Peyer's patch (tissue), 4 donors: Measurements from ENCODE around the gene DDAH2.

Experiments
- POLR2A ChIP-seq, 2 donors: fragments of 450-650 bp; IDR thresholded peaks; one replicate each; pipeline ENCODE4 v1.5.1; 2017; ENCODE audit warnings: antibody characterized with exemption in 2 of 2, mild to moderate bottlenecking in 2 of 2, moderate library complexity in 2 of 2
- TF ChIP-seq, protein P1 (sequence below), 6 experiments: fragments of 450-650 bp in 4 of 6; fragments of 200-600 bp in 2 of 6; sonication (generic) in 1 of 6; IDR thresholded peaks; one replicate each; pipeline ENCODE4 v1.5.1; 2017 to 2019; ENCODE audit warnings: antibody characterized with exemption in 6 of 6, mild to moderate bottlenecking in 3 of 6, moderate library complexity in 1 of 6

DNA sequence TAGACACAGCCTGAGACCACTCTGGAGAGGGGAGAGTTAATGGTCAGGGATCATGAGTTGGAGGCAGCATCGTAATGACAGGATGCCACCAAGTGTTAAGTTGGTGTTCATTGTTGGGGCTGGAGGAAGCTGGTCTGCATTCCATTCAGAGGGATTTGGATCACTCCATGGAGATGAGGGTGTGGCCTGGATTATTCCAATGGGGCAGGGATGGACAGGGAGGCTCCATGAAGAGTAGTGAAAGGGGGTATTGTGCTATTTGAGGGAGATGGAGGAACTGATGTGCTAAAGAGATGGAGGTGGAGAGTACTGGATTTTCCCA, 34.5 kb upstream of the DDAH2 start:
- TF ChIP-seq, protein P1, sequence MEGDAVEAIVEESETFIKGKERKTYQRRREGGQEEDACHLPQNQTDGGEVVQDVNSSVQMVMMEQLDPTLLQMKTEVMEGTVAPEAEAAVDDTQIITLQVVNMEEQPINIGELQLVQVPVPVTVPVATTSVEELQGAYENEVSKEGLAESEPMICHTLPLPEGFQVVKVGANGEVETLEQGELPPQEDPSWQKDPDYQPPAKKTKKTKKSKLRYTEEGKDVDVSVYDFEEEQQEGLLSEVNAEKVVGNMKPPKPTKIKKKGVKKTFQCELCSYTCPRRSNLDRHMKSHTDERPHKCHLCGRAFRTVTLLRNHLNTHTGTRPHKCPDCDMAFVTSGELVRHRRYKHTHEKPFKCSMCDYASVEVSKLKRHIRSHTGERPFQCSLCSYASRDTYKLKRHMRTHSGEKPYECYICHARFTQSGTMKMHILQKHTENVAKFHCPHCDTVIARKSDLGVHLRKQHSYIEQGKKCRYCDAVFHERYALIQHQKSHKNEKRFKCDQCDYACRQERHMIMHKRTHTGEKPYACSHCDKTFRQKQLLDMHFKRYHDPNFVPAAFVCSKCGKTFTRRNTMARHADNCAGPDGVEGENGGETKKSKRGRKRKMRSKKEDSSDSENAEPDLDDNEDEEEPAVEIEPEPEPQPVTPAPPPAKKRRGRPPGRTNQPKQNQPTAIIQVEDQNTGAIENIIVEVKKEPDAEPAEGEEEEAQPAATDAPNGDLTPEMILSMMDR (IDR thresholded peaks at IDR 0.05): no peak
- TF ChIP-seq POLR2A (IDR thresholded peaks at IDR 0.05): no peak
